ENCODE measurements around the gene RNF41. TPM values are rescaled to one million over a fixed set of nuclear protein-coding genes. Genes with fewer than 3 reads are reported as not detected.
"Not testable (repeated sequence)": the region's sequence is repeated elsewhere in the genome, so short reads cannot be mapped to it uniquely, and the experiment has no call there.

The RNF41 gene
- total and polyA plus RNA-seq, 4 donors, result 18.1 to 54.6 (median 45.1) TPM

- TF ChIP-seq CTCF (IDR thresholded peaks at IDR 0.05; ENCODE audit: control extremely low read depth, extremely low read depth), result no peak
- Histone ChIP-seq H3K4me3 (peak within 1 kb of the TSS; percentile 83), H3K9me3 (ENCODE audit: control insufficient read depth in 4 of 4, insufficient read depth in 3 of 4, low read length in 3 of 4) (no peaks in the 10 kb centered on the region), H3K9ac (ENCODE audit: insufficient read depth in 1 of 2, low read length in 2 of 2) (peak within 1 kb of the TSS; percentile 72 to 95), H3K4me1 (ENCODE audit: control insufficient read depth in 5 of 5, insufficient read depth in 5 of 5, low read length in 5 of 5) (peaks cover 0 to 7% (median 4%) of the 10 kb centered on the region in 5 donors), H3K27me3 (ENCODE audit: control insufficient read depth in 3 of 3, insufficient read depth in 3 of 3, low read length in 2 of 3) (no peaks in the 10 kb centered on the region), H3K36me3 (ENCODE audit: control insufficient read depth in 4 of 4, insufficient read depth in 4 of 4, low read length in 4 of 4) (peaks cover 0 to 8% (median 2%) of the 10 kb centered on the region in 4 donors), H3K27ac (ENCODE audit: low read depth in 1 of 2, low read length in 1 of 2) (peak within 1 kb of the TSS; percentile 84 to 99)
- WGBS, 2 donors, result 0 to 1% methylated on average over 51 to 68 of the region's 68 CpGs
- DNase-seq (peak; percentile 91 to 93 (median 93)), ATAC-seq (ENCODE audit: insufficient read depth, low FRiP score) (peak; percentile 95)
These were observed 45.1 kb upstream of the RNF41 start, which contains the start of gene COQ10A for GRCh38 chr12:56266693-56267442. COQ10A (plus strand) TSS chr12:56266942; CDS start chr12:56267119, 177 bp downstream.

- ATAC-seq (ENCODE audit: insufficient read depth, low FRiP score); H3K36me3 ChIP-seq (ENCODE audit: control insufficient read depth in 4 of 4, insufficient read depth in 4 of 4, low read length in 4 of 4); H3K4me1 ChIP-seq (ENCODE audit: control insufficient read depth in 5 of 5, insufficient read depth in 5 of 5, low read length in 5 of 5); H3K27me3 ChIP-seq (ENCODE audit: control insufficient read depth in 3 of 3, insufficient read depth in 3 of 3, low read length in 2 of 3); H3K9me3 ChIP-seq (ENCODE audit: control insufficient read depth in 4 of 4, insufficient read depth in 3 of 4, low read length in 3 of 4): not testable (repeated sequence)
- Histone ChIP-seq H3K4me3 (peak overlapping the region; percentile 83), H3K9ac (ENCODE audit: insufficient read depth in 1 of 2, low read length in 2 of 2) (peak overlapping the region; percentile 72 to 95), H3K27ac (ENCODE audit: low read depth in 1 of 2, low read length in 1 of 2) (peak overlapping the region; percentile 84 to 99)
- WGBS, 2 donors, result 48 to 58% methylated on average over 16 of the region's 16 CpGs
- DNase-seq, result peak in 1 of 3 donors; percentile 14
These were observed 44.5 kb upstream of the RNF41 start for GRCh38 chr12:56266068-56266692.

GRCh38 chr12:56262955-56263354 is 41.2 kb upstream of the RNF41 start:
- not testable (repeated sequence) for H3K36me3 ChIP-seq (ENCODE audit: control insufficient read depth in 4 of 4, insufficient read depth in 4 of 4, low read length in 4 of 4); H3K4me3 ChIP-seq; H3K9me3 ChIP-seq (ENCODE audit: control insufficient read depth in 4 of 4, insufficient read depth in 3 of 4, low read length in 3 of 4); H3K9ac ChIP-seq (ENCODE audit: insufficient read depth in 1 of 2, low read length in 2 of 2); H3K27ac ChIP-seq (ENCODE audit: low read depth in 1 of 2, low read length in 1 of 2); DNase-seq; H3K27me3 ChIP-seq (ENCODE audit: control insufficient read depth in 3 of 3, insufficient read depth in 3 of 3, low read length in 2 of 3); ATAC-seq (ENCODE audit: insufficient read depth, low FRiP score)
- peaks cover 0 to 11% (median 4%) of the 10 kb centered on the region in 5 donors for H3K4me1 ChIP-seq (ENCODE audit: control insufficient read depth in 5 of 5, insufficient read depth in 5 of 5, low read length in 5 of 5)
- 90 to 92% methylated on average over 7 of the region's 7 CpGs for WGBS, 2 donors

- TF ChIP-seq CTCF (IDR thresholded peaks at IDR 0.05; ENCODE audit: control extremely low read depth, extremely low read depth), result no peak
- WGBS, 2 donors, result 90 to 92% methylated on average over 5 of the region's 5 CpGs
- Histone ChIP-seq H3K36me3 (ENCODE audit: control insufficient read depth in 4 of 4, insufficient read depth in 4 of 4, low read length in 4 of 4) (peaks cover 0 to 4% (median 2%) of the 10 kb centered on the region in 4 donors), H3K9me3 (ENCODE audit: control insufficient read depth in 4 of 4, insufficient read depth in 3 of 4, low read length in 3 of 4) (no peaks in the 10 kb centered on the region), H3K9ac (ENCODE audit: insufficient read depth in 1 of 2, low read length in 2 of 2) (no peak overlapping the region), H3K27me3 (ENCODE audit: control insufficient read depth in 3 of 3, insufficient read depth in 3 of 3, low read length in 2 of 3) (no peaks in the 10 kb centered on the region), H3K4me3 (no peak overlapping the region), H3K27ac (ENCODE audit: low read depth in 1 of 2, low read length in 1 of 2) (no peak overlapping the region), H3K4me1 (ENCODE audit: control insufficient read depth in 5 of 5, insufficient read depth in 5 of 5, low read length in 5 of 5) (peaks cover 0 to 20% (median 5%) of the 10 kb centered on the region in 5 donors)
- ATAC-seq (ENCODE audit: insufficient read depth, low FRiP score) (no peak), DNase-seq (no peak)
These were observed 39.9 kb upstream of the RNF41 start for GRCh38 chr12:56261503-56262232.

Measured in lung (tissue), 12 donors.